ENCODE data around the gene EXOC6B. TPM values are rescaled to one million over a fixed set of nuclear protein-coding genes. Genes with fewer than 3 reads are reported as not detected.
A peak's percentile ranks its signal among the peaks of the same experiment; 100 is the strongest.

The EXOC6B gene
- total and polyA plus RNA-seq, 9 of the 15 experiments (the other 6 are each of a cell fraction or from before 2014, with no cell fraction given), result 0.28 to 4.2 (median 2.0) TPM

DNA sequence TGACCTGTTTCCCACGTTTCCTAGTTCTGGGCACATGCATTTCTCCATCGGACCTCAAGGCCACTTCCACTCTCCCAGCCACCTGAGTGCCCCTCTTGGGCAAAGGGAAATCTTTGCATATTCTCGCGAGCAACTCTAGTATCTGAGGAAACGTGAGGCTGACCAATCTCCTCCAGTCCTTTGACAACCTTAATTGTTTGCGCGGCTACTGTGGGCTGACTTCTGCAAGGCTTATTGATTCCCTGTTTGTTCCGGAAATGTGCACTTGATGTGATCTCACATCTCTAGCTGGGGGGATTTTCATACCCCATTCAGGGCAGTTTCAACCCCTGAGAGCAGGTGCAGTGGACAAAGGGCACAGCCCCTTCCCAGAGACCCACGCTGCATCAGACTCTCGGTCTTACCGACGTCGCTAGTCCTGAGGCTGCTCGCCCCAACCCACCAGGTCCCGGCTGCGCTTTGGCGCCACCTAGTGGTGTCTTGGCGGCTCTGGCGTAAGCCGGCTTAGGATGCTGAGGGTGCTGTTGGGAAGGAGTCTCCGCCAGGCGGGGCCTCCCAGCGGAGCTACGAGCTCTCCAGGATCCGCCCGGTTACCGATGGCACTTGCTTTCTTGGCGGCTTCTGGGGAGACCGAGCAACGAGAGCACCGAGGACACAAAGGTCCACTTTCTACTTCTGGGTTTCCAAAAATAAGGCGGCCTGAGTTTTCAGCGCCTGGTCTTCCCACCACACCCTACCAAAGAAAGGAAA lies 36.6 kb upstream of the EXOC6B start (continued):
- TF ChIP-seq, protein P1, sequence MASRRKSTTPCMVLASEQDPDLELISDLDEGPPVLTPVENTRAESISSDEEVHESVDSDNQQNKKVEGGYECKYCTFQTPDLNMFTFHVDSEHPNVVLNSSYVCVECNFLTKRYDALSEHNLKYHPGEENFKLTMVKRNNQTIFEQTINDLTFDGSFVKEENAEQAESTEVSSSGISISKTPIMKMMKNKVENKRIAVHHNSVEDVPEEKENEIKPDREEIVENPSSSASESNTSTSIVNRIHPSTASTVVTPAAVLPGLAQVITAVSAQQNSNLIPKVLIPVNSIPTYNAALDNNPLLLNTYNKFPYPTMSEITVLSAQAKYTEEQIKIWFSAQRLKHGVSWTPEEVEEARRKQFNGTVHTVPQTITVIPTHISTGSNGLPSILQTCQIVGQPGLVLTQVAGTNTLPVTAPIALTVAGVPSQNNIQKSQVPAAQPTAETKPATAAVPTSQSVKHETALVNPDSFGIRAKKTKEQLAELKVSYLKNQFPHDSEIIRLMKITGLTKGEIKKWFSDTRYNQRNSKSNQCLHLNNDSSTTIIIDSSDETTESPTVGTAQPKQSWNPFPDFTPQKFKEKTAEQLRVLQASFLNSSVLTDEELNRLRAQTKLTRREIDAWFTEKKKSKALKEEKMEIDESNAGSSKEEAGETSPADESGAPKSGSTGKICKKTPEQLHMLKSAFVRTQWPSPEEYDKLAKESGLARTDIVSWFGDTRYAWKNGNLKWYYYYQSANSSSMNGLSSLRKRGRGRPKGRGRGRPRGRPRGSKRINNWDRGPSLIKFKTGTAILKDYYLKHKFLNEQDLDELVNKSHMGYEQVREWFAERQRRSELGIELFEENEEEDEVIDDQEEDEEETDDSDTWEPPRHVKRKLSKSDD (conservative IDR thresholded peaks at IDR 0.05; ENCODE audit: low read length), result peak; percentile 70; the same call in 1 of the 2 replicates
- TF ChIP-seq SLC30A9 (CRISPR knock-in tag; IDR thresholded peaks at IDR 0.05), result no peak

DNA sequence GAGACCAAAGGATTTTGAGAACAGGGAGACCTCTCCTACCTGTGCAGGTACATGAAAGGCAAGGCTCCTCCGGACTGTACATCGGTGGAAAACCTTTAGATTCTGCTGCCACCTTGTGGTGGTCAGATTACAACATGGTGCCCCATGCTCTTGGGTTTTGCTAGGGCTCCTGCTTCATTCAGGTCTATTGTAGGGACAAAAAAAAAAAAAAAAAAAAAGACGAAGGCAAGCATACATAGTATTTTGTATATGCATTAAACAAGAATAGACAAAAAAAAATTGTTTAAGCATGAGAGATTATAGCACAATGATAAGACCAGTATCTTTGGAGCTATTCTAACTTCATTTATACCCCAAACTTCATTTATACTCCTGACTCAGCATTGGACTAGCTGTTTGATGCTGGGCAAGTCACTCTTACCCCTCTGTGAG lies 34.0 kb upstream of the EXOC6B start:
- FAIRE-seq (peak; percentile 92), DNase-seq (ENCODE audit: extremely low read depth in 1 of 4, low spot score in 3 of 4) (peak; percentile 45 to 74 (median 51)), ATAC-seq (peak; percentile 84)
- no peak overlapping the region for H3K27ac ChIP-seq (ENCODE audit: extremely low read depth, low read depth, low read length)
- no peaks in the 10 kb centered on the region for H3K79me2 ChIP-seq (ENCODE audit: control insufficient read depth, insufficient read depth, low read length)
- peaks cover 3 to 8% of the 10 kb centered on the region in 2 experiments; a peak in 3 of 5 replicates for H3K4me1 ChIP-seq (replicated peaks in 1 of 2; ENCODE audit: control insufficient read depth in 2 of 2, insufficient read depth in 2 of 2, low read length in 2 of 2)
- no peaks in the 10 kb centered on the region for H3K9me3 ChIP-seq (replicated peaks; ENCODE audit: control insufficient read depth, insufficient read depth, low read depth, low read length)
- intact Hi-C loops (cut with micrococcal nuclease) (loop anchor here (1.0 to 5.0 kb wide), 2 partner anchors 43 to 89 kb away; no protein-coding TSS in a partner anchor), in situ Hi-C loops (cut with MboI) (no loop called here)
- BruUV-seq (replicated peaks), result no TSS peak
- no peak overlapping the region for H2AFZ ChIP-seq (ENCODE audit: low read depth, low read length)
- CTCF ChIA-PET (ENCODE audit: low intra/inter-chr PET ratio), result interaction anchor here (0.5 to 3.2 kb wide), 6 partner anchors 25 to 304 kb away, joined by 3 to 32 read pairs (median 4); no protein-coding TSS in a partner anchor
- H3K9ac ChIP-seq (ENCODE audit: insufficient read depth in 1 of 2, low read depth in 2 of 2, low read length in 2 of 2), result no peak overlapping the region
- no peaks in the 10 kb centered on the region for H3K9me1 ChIP-seq (ENCODE audit: control insufficient read depth, insufficient read depth, low read length)
- H4K20me1 ChIP-seq (replicated peaks; ENCODE audit: control insufficient read depth, insufficient read depth, low read length), result no peaks in the 10 kb centered on the region
- H3K4me2 ChIP-seq (ENCODE audit: insufficient read depth, low read length), result no peak overlapping the region
- no peaks in the 10 kb centered on the region for H3K36me3 ChIP-seq (ENCODE audit: control insufficient read depth, insufficient read depth, low read length)
- 2% methylated on average over 3 of the region's 3 CpGs for WGBS (ENCODE audit: insufficient coverage, low coverage, missing lambda C conversion rate)
- no peak overlapping the region for H3K4me3 ChIP-seq
- H3K27me3 ChIP-seq (ENCODE audit: control insufficient read depth in 2 of 2, insufficient read depth in 2 of 2, low read length in 2 of 2), result peaks cover 0 to 5% of the 10 kb centered on the region in 2 experiments; a peak in 1 of 5 replicates
- POLR2A ChIA-PET, result no interaction called here
- TF ChIP-seq ARID1B (IDR thresholded peaks at IDR 0.05) (no peak), MCM5 (IDR thresholded peaks at IDR 0.05; ENCODE audit: low read depth) (no peak), MAFG (tag; conservative IDR thresholded peaks at IDR 0.05) (0 out of 2 replicates have a peak, but pooled peaks have one; percentile 9), HDGF (IDR thresholded peaks at IDR 0.05) (no peak), C11orf30 (IDR thresholded peaks at IDR 0.05; ENCODE audit: low read depth) (peak; percentile 28; the same call in 1 of the 2 replicates), SMC3 (conservative IDR thresholded peaks at IDR 0.05; ENCODE audit: insufficient read depth, low read depth, low read length) (peak; percentile 72), DPF2 (IDR thresholded peaks at IDR 0.05) (no peak), CSDE1 (IDR thresholded peaks at IDR 0.05) (no peak), ZSCAN29 (IDR thresholded peaks at IDR 0.05) (no peak), ZNF324 (CRISPR knock-in tag; IDR thresholded peaks at IDR 0.05) (no peak), MEIS2 (IDR thresholded peaks at IDR 0.05; ENCODE audit: partially characterized antibody) (no peak), ZNF444 (CRISPR knock-in tag; IDR thresholded peaks at IDR 0.05) (no peak), CGGBP1 (CRISPR knock-in tag; IDR thresholded peaks at IDR 0.05) (no peak), ASH1L (IDR thresholded peaks at IDR 0.05; ENCODE audit: borderline replicate concordance, low read depth, partially characterized antibody) (no peak)
- TF ChIP-seq, protein P2, sequence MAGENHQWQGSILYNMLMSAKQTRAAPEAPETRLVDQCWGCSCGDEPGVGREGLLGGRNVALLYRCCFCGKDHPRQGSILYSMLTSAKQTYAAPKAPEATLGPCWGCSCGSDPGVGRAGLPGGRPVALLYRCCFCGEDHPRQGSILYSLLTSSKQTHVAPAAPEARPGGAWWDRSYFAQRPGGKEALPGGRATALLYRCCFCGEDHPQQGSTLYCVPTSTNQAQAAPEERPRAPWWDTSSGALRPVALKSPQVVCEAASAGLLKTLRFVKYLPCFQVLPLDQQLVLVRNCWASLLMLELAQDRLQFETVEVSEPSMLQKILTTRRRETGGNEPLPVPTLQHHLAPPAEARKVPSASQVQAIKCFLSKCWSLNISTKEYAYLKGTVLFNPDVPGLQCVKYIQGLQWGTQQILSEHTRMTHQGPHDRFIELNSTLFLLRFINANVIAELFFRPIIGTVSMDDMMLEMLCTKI (IDR thresholded peaks at IDR 0.05; ENCODE audit: partially characterized antibody), result no peak

All from K562 (cell line).